A549 (cell line): ENCODE measurements around the gene UNC79. TPM values are rescaled to one million over a fixed set of nuclear protein-coding genes. Genes with fewer than 3 reads are reported as not detected.

Experiments used
- ATAC-seq, 2 experiments: fragments of 200-7000 bp in 1 of 2; fragments of >200 bp in 1 of 2; cut with Nextera tagmentation in 1 of 2; cut with Tn5 transposase in 1 of 2; 3 replicates each; pipeline versions ENCODE4 v1.8.0 to v1.9.1; 2018 to 2020; ENCODE audit warnings: mild to moderate bottlenecking in 1 of 2, moderate library complexity in 1 of 2
- CTCF ChIA-PET: fragments of 300-600 bp; sonication (Branson Sonifier 250); formaldehyde crosslinking; extraction: SDS; loops from one replicate; lab custom pipeline; 2021; ENCODE audit warnings: antibody characterized with exemption, inconsistent platforms; lab: Yijun Ruan, JAX
- POLR2A ChIA-PET: fragments of 350-600 bp; formaldehyde crosslinking; extraction: SDS; loops from one replicate; lab custom pipeline; 2021; ENCODE audit warnings: antibody characterized with exemption, inconsistent platforms; lab: Yijun Ruan, JAX
- DNase-seq, 2 experiments: peaks; one replicate each; pipeline versions ENCODE4 v3.0.0 to v3.0.0-alpha.2; 2011 to 2016; ENCODE audit warnings: low read depth in 1 of 2, low spot score in 1 of 2
- FAIRE-seq: peaks from 2 replicates; lab custom pipeline; 2011; peaks lifted over from hg19 to GRCh38; lab: Jason Lieb, UNC
- H3K27ac ChIP-seq, 2 experiments: fragments of >200 bp; sonication (Bioruptor Twin); formaldehyde crosslinking; 3 replicates each; pipeline ENCODE4 v1.5.1; 2016 to 2017
- H3K4me1 ChIP-seq: fragments of >200 bp; sonication (Bioruptor Twin); formaldehyde crosslinking; 3 replicates; pipeline ENCODE4 v1.6.1; 2016
- H3K4me2 ChIP-seq: fragments of >200 bp; sonication (Bioruptor Twin); formaldehyde crosslinking; 3 replicates; pipeline ENCODE4 v1.6.1; 2016
- H3K4me3 ChIP-seq: fragments of >200 bp; sonication (Bioruptor Twin); formaldehyde crosslinking; 3 replicates; pipeline ENCODE4 v1.5.1; 2016
- H3K9me3 ChIP-seq: fragments of >200 bp; sonication (Bioruptor Twin); formaldehyde crosslinking; 3 replicates; pipeline ENCODE4 v1.6.1; 2016
- CBX2 ChIP-seq: fragments of 200-600 bp; sonication (generic); IDR thresholded peaks from 2 replicates; pipeline ENCODE4 v1.6.1; 2016; ENCODE audit warnings: low read depth, mild to moderate bottlenecking, borderline replicate concordance
- CBX8 ChIP-seq: fragments of 200-600 bp; sonication (generic); IDR thresholded peaks from 2 replicates; pipeline ENCODE4 v1.6.1; 2016
- ESRRA ChIP-seq: fragments of 150-350 bp; IDR thresholded peaks from 2 replicates; pipeline ENCODE4 v1.6.1; 2014; ENCODE audit warnings: mild to moderate bottlenecking, low read length, borderline replicate concordance
- FOSL2 ChIP-seq, 2 experiments: fragments of 450-650 bp in 1 of 2; fragments of >200 bp in 1 of 2; sonication (Bioruptor Twin) in 1 of 2; formaldehyde crosslinking; IDR thresholded peaks; 2 replicates each; pipeline versions ENCODE4 v1.5.0 to v1.6.1; 2016 to 2020; ENCODE audit warnings: mild to moderate bottlenecking in 1 of 2, moderate library complexity in 1 of 2
- GATA3 ChIP-seq: IDR thresholded peaks from 2 replicates; pipeline ENCODE4 v1.6.1; 2012; ENCODE audit warnings: borderline replicate concordance
- HDAC2 ChIP-seq: fragments of 200-600 bp; sonication (generic); IDR thresholded peaks from 2 replicates; pipeline ENCODE4 v1.6.1; 2016
- HES2 ChIP-seq: fragments of >200 bp; sonication (Bioruptor Twin); formaldehyde crosslinking; IDR thresholded peaks from 2 replicates; pipeline ENCODE4 v1.6.1; 2016
- HEYL ChIP-seq: fragments of 250-450 bp; sonication (Bioruptor Pico); IDR thresholded peaks from 2 replicates; pipeline ENCODE4 v1.8.0; 2021; ENCODE audit warnings: mild to moderate bottlenecking, moderate library complexity
- JUN ChIP-seq, 2 experiments: fragments of >200 bp; sonication (Bioruptor Twin); formaldehyde crosslinking; IDR thresholded peaks; 2 replicates in 1 of 2; 3 replicates in 1 of 2; pipeline ENCODE4 v1.6.1; 2016 to 2017
- KDM5A ChIP-seq: fragments of 200-600 bp; sonication (generic); IDR thresholded peaks from 2 replicates; pipeline ENCODE4 v1.6.1; 2016; ENCODE audit warnings: antibody characterized with exemption, mild to moderate bottlenecking
- NFE2L2 ChIP-seq: fragments of 150-350 bp; conservative IDR thresholded peaks from 2 replicates; pipeline ENCODE4 v1.6.1; 2014; ENCODE audit warnings: low read length
- RARB ChIP-seq: fragments of 250-450 bp; sonication (Bioruptor Pico); IDR thresholded peaks from 2 replicates; pipeline ENCODE4 v1.8.0; 2021; ENCODE audit warnings: mild to moderate bottlenecking, moderate library complexity
- REST ChIP-seq: fragments of 200-600 bp; sonication (generic); IDR thresholded peaks from 2 replicates; pipeline ENCODE4 v1.6.1; 2016; ENCODE audit warnings: antibody characterized with exemption, mild to moderate bottlenecking, moderate library complexity
- USF2 ChIP-seq: fragments of 450-650 bp; IDR thresholded peaks from 2 replicates; pipeline ENCODE4 v1.6.1; 2014; ENCODE audit warnings: antibody characterized with exemption
- WGBS: methylation state at CpG from one replicate; pipeline ENCODE4 v1.1.6; 2017; ENCODE audit errors: missing lambda C conversion rate; 5-methylcytosine and 5-hydroxymethylcytosine counted together
- polyA plus RNA-seq, 4 experiments: library from polyadenylated mRNA; depleted of rRNA in 3 of 4; stranded (reverse); fragments of >200 nt; fragmentation: RNase III in 1 of 4; extraction: RNeasy Plus Mini Kit Qiagen cat#74134 plus additional on column Dnase treatment in 1 of 4; gene quantifications; 2 replicates in 3 of 4; 3 replicates in 1 of 4; pipeline ENCODE4 v1.2.3, GENCODE V29; 2011 to 2017
- TF ChIP-seq, protein P1 (sequence below): fragments of >200 bp; sonication (Bioruptor Twin); formaldehyde crosslinking; IDR thresholded peaks from 3 replicates; pipeline ENCODE4 v1.5.1; 2016

The UNC79 gene
- polyA plus RNA-seq, 2 of the 4 experiments (the other 2 are of a cell fraction): 0.01 TPM

DNA sequence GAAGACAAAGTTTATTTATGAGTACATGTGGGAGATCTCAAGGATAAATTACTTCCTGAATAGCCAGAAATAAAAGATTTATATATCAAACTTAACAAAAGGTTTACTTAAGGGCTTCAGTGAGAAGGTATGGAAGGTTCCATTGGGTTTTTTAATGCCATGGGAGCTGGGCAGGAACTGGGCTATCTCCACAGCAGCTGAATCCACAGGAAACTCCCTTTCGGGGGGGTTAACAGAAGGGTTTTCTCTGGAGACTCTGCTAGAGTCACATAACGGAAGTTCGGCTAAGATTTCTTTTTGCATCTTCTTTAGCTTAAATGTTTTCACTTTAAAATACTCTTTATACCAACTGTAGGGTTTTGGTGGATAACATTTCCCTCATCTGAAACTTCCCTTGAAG is 113.5 kb downstream of the UNC79 start:
- H3K4me3 ChIP-seq: no peak overlapping the region
- POLR2A ChIA-PET: no interaction called here
- no peak for ATAC-seq
- no peaks in the 10 kb centered on the region for H3K9me3 ChIP-seq
- FAIRE-seq: no peak
- no peak for DNase-seq
- no peak overlapping the region for H3K27ac ChIP-seq
- TF ChIP-seq KDM5A (no peak), ESRRA (no peak), CBX2 (no peak), USF2 (no peak), JUN (IDR thresholded peaks at IDR 0.05) (no peak), HDAC2 (no peak)
- WGBS: 0% methylated on average over 3 of the region's 3 CpGs
- no peaks in the 10 kb centered on the region for H3K4me1 ChIP-seq
- no peak overlapping the region for H3K4me2 ChIP-seq
- CTCF ChIA-PET: interaction anchor here (0.7 to 3.4 kb wide), 4 partner anchors 26 to 365 kb away, joined by 3 to 22 read pairs (median 4); partner anchors contain the start of genes GON7 and UBR7

DNA sequence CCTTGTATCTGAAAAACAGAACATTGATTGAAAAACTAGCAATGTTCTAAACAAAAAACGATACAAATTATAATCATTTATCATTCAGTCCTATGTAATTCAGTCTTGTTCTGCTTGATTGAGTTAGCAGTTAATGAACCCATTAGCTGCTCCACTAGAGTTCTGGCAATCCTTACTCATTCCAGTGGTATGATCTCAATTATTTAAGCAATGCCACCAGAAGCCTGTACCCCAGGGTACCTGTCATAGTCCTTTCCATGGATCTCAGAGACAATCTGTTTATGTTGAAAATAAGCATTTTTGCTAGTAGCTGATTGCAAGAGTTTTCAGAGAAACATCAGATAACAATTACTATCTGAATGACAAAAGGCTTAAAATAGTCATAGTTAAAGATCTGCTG is 115.9 kb downstream of the UNC79 start:
- no peak for FAIRE-seq
- 0% methylated on average over 1 of the region's 1 CpG for WGBS
- POLR2A ChIA-PET: no interaction called here

GRCh38 chr14:93548102-93548843 is 117.5 kb downstream of the UNC79 start:
- Histone ChIP-seq H3K4me2 (no peak overlapping the region), H3K4me1 (no peaks in the 10 kb centered on the region), H3K27ac (no peak overlapping the region), H3K4me3 (no peak overlapping the region), H3K9me3 (no peaks in the 10 kb centered on the region)
- ATAC-seq (no peak), FAIRE-seq (no peak), DNase-seq (no peak)
- ChIA-PET POLR2A (no interaction called here), CTCF (no interaction called here)
- 50% methylated on average over 3 of the region's 3 CpGs for WGBS
- TF ChIP-seq, protein P1, sequence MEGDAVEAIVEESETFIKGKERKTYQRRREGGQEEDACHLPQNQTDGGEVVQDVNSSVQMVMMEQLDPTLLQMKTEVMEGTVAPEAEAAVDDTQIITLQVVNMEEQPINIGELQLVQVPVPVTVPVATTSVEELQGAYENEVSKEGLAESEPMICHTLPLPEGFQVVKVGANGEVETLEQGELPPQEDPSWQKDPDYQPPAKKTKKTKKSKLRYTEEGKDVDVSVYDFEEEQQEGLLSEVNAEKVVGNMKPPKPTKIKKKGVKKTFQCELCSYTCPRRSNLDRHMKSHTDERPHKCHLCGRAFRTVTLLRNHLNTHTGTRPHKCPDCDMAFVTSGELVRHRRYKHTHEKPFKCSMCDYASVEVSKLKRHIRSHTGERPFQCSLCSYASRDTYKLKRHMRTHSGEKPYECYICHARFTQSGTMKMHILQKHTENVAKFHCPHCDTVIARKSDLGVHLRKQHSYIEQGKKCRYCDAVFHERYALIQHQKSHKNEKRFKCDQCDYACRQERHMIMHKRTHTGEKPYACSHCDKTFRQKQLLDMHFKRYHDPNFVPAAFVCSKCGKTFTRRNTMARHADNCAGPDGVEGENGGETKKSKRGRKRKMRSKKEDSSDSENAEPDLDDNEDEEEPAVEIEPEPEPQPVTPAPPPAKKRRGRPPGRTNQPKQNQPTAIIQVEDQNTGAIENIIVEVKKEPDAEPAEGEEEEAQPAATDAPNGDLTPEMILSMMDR: no peak
- TF ChIP-seq RARB (no peak), CBX2 (no peak), HEYL (no peak), HES2 (no peak), REST (no peak), NFE2L2 (no peak), GATA3 (no peak), FOSL2 (IDR thresholded peaks at IDR 0.05) (no peak), FOSL2 (CRISPR knock-in tag; IDR thresholded peaks at IDR 0.05) (no peak)

More for the DNA sequence above, 115.9 kb downstream of the UNC79 start:
- TF ChIP-seq CBX8 (peak; percentile 48; the same call in 1 of the 2 replicates), USF2 (no peak)
- Histone ChIP-seq H3K9me3 (no peaks in the 10 kb centered on the region), H3K4me3 (no peak overlapping the region), H3K4me1 (no peaks in the 10 kb centered on the region), H3K4me2 (no peak overlapping the region), H3K27ac (no peak overlapping the region)
- CTCF ChIA-PET: interaction anchor here (1.1 to 2.0 kb wide), 2 partner anchors 17 to 339 kb away, joined by 4 to 9 read pairs; partner anchors contain the start of genes GON7 and UBR7
- ATAC-seq: no peak
- DNase-seq: no peak
